Neuronal stem cell (in vitro differentiated cells): ENCODE measurements around the gene FMOD.
A peak's percentile ranks its signal among the peaks of the same experiment; 100 is the strongest.

Source experiments
- DNase-seq: peaks from one replicate; pipeline ENCODE4 v3.0.0-alpha.2; 2013; ENCODE audit warnings: low spot score
- H2AFZ ChIP-seq: one replicate; pipeline ENCODE4 v1.6.1; 2013; ENCODE audit warnings: mild to moderate bottlenecking, low read length, inconsistent platforms
- H2AK5ac ChIP-seq: 2 replicates; pipeline ENCODE4 v1.6.1; 2013; ENCODE audit warnings: low read depth, mild to moderate bottlenecking, inconsistent platforms, low read length, moderate library complexity, mixed read lengths
- H2BK120ac ChIP-seq: 2 replicates; pipeline ENCODE4 v1.6.1; 2013; ENCODE audit warnings: low read depth, mild to moderate bottlenecking, inconsistent platforms, low read length, moderate library complexity, mixed read lengths
- H2BK12ac ChIP-seq: one replicate; pipeline ENCODE4 v1.6.1; 2013; ENCODE audit warnings: low read length, inconsistent platforms
- H2BK15ac ChIP-seq: 2 replicates; pipeline ENCODE4 v1.6.1; 2013; ENCODE audit warnings: mild to moderate bottlenecking, low read length, inconsistent platforms, mixed read lengths
- H2BK5ac ChIP-seq: one replicate; pipeline ENCODE4 v1.6.1; 2013; ENCODE audit warnings: inconsistent platforms, mild to moderate bottlenecking, low read length, moderate library complexity
- H3K14ac ChIP-seq: one replicate; pipeline ENCODE4 v1.6.1; 2013; ENCODE audit warnings: low read length, inconsistent platforms
- H3K18ac ChIP-seq: 2 replicates; pipeline ENCODE4 v1.6.1; 2013; ENCODE audit warnings: low read length, inconsistent platforms
- H3K23ac ChIP-seq: 2 replicates; pipeline ENCODE4 v1.6.1; 2013; ENCODE audit warnings: low read depth, mild to moderate bottlenecking, mixed read lengths, low read length, inconsistent platforms; ENCODE audit not compliant: poor library complexity
- H3K27ac ChIP-seq: replicated peaks from 3 replicates; pipeline ENCODE4 v1.5.1; 2013; ENCODE audit warnings: low read length, inconsistent platforms
- H3K27me3 ChIP-seq, 3 experiments: 2 replicates each; pipeline ENCODE4 v1.6.1; 2013; ENCODE audit warnings: low read length in 3 of 3, mild to moderate bottlenecking in 2 of 3, inconsistent platforms in 1 of 3, low read depth in 1 of 3, mixed read lengths in 1 of 3, moderate library complexity in 1 of 3; ENCODE audit not compliant: control insufficient read depth in 3 of 3, insufficient read depth in 3 of 3
- H3K36me3 ChIP-seq, 2 donors: replicated peaks in 1 of 2; 2 replicates each; pipeline ENCODE4 v1.6.1; 2013; ENCODE audit warnings: low read length in 2 of 2; ENCODE audit not compliant: control insufficient read depth in 2 of 2, insufficient read depth in 2 of 2
- H3K4ac ChIP-seq: 2 replicates; pipeline ENCODE4 v1.6.1; 2013; ENCODE audit warnings: inconsistent platforms, mild to moderate bottlenecking, low read length, moderate library complexity
- H3K4me1 ChIP-seq, 2 donors: 1 replicate in 1 of 2; 2 replicates in 1 of 2; pipeline ENCODE4 v1.6.1; 2013; ENCODE audit warnings: low read length in 2 of 2, low read depth in 1 of 2; ENCODE audit not compliant: control insufficient read depth in 2 of 2, insufficient read depth in 1 of 2
- H3K4me2 ChIP-seq: one replicate; pipeline ENCODE4 v1.6.1; 2013; ENCODE audit warnings: mild to moderate bottlenecking, low read length, inconsistent platforms; ENCODE audit not compliant: insufficient read depth, poor library complexity, severe bottlenecking
- H3K4me3 ChIP-seq, 2 donors: 2 replicates each; pipeline ENCODE4 v1.5.1; 2013; ENCODE audit warnings: low read length in 2 of 2, mild to moderate bottlenecking in 2 of 2, inconsistent platforms in 1 of 2, moderate library complexity in 1 of 2
- H3K79me1 ChIP-seq: one replicate; pipeline ENCODE4 v1.6.1; 2013; ENCODE audit warnings: low read depth, mild to moderate bottlenecking, inconsistent platforms, low read length, moderate library complexity
- H3K9ac ChIP-seq: one replicate; pipeline ENCODE4 v1.6.1; 2013; ENCODE audit warnings: mild to moderate bottlenecking, low read depth, low read length, inconsistent platforms; ENCODE audit not compliant: poor library complexity
- H3K9me3 ChIP-seq, 2 donors: replicated peaks in 1 of 2; 2 replicates each; pipeline versions ENCODE3 to v1.6.1; 2013; ENCODE audit warnings: low read length in 2 of 2, mild to moderate bottlenecking in 2 of 2, inconsistent platforms in 1 of 2, low read depth in 1 of 2, mixed read lengths in 1 of 2, moderate library complexity in 1 of 2; ENCODE audit not compliant: control insufficient read depth in 2 of 2, insufficient read depth in 1 of 2
- H4K8ac ChIP-seq: one replicate; pipeline ENCODE4 v1.6.1; 2013; ENCODE audit warnings: low read depth, mild to moderate bottlenecking, inconsistent platforms, low read length, moderate library complexity
- H4K91ac ChIP-seq: one replicate; pipeline ENCODE4 v1.6.1; 2013; ENCODE audit warnings: low read length, low read depth, mild to moderate bottlenecking, inconsistent platforms; ENCODE audit not compliant: poor library complexity
- WGBS, 2 donors: extraction: QIAGEN DNeasy Blood & Tissue Kit; methylation state at CpG; one replicate each; pipeline ENCODE4 v1.1.7; 2013; ENCODE audit warnings: missing lambda C conversion rate in 2 of 2, mixed read lengths in 1 of 2; ENCODE audit not compliant: insufficient read length in 2 of 2, insufficient replicate concordance in 1 of 2; ENCODE audit errors: extremely low coverage in 2 of 2; 5-methylcytosine and 5-hydroxymethylcytosine counted together

Gene FMOD

GRCh38 chr1:203324105-203325025 lies 26.6 kb downstream of the FMOD start:
- DNase-seq: no peak
- no CpG with 5 or more reads among the region's 15 CpGs for WGBS, 2 donors
- H3K27ac ChIP-seq: peak overlapping the region; percentile 99

GRCh38 chr1:203323587-203323986 lies 27.3 kb downstream of the FMOD start:
- H2BK120ac ChIP-seq: no peak overlapping the region
- no peak overlapping the region for H4K8ac ChIP-seq
- H3K4me3 ChIP-seq: no peak overlapping the region
- H3K27me3 ChIP-seq: no peaks in the 10 kb centered on the region
- peaks cover 43 to 45% of the 10 kb centered on the region in 2 donors for H3K4me1 ChIP-seq
- H3K9ac ChIP-seq: no peak overlapping the region
- no peak overlapping the region for H2BK15ac ChIP-seq
- H3K79me1 ChIP-seq: peaks cover 2% of the 10 kb centered on the region
- H3K36me3 ChIP-seq: no peaks in the 10 kb centered on the region
- no peak for DNase-seq
- no CpG with 5 or more reads among the region's 3 CpGs for WGBS, 2 donors
- H3K9me3 ChIP-seq: no peaks in the 10 kb centered on the region
- peak overlapping the region; percentile 15 for H3K18ac ChIP-seq
- H2AK5ac ChIP-seq: no peak overlapping the region
- H3K27ac ChIP-seq: no peak overlapping the region
- H2AFZ ChIP-seq: no peak overlapping the region
- no peak overlapping the region for H2BK5ac ChIP-seq
- H3K4ac ChIP-seq: no peak overlapping the region
- no peak overlapping the region for H4K91ac ChIP-seq
- H2BK12ac ChIP-seq: no peak overlapping the region
- H3K14ac ChIP-seq: no peak overlapping the region
- no peak overlapping the region for H3K23ac ChIP-seq
- H3K4me2 ChIP-seq: no peak overlapping the region

More at GRCh38 chr1:203324105-203325025, 26.6 kb downstream of the FMOD start:
- peak overlapping the region; percentile 62 for H2AFZ ChIP-seq
- peak overlapping the region; percentile 13 for H2BK15ac ChIP-seq
- H3K14ac ChIP-seq: peak overlapping the region; percentile 94
- H3K36me3 ChIP-seq: no peaks in the 10 kb centered on the region
- peak overlapping the region; percentile 96 for H2AK5ac ChIP-seq
- peaks cover 2% of the 10 kb centered on the region for H3K79me1 ChIP-seq
- peak overlapping the region; percentile 94 for H3K4ac ChIP-seq
- H3K18ac ChIP-seq: peak overlapping the region; percentile 98
- no peaks in the 10 kb centered on the region for H3K27me3 ChIP-seq
- no peak overlapping the region for H4K8ac ChIP-seq
- H3K4me1 ChIP-seq: peaks cover 48 to 50% of the 10 kb centered on the region in 2 donors
- peak overlapping the region in 1 of 2 donors; percentile 2 for H3K4me3 ChIP-seq
- H3K9me3 ChIP-seq: no peaks in the 10 kb centered on the region
- peak overlapping the region; percentile 98 for H2BK12ac ChIP-seq
- peak overlapping the region; percentile 95 for H2BK5ac ChIP-seq
- no peak overlapping the region for H3K4me2 ChIP-seq
- H3K23ac ChIP-seq: no peak overlapping the region
- H2BK120ac ChIP-seq: peak overlapping the region; percentile 68
- H4K91ac ChIP-seq: peak overlapping the region; percentile 98
- no peak overlapping the region for H3K9ac ChIP-seq

GRCh38 chr1:203322500-203323179 lies 28.3 kb downstream of the FMOD start:
- no peak overlapping the region for H3K4ac ChIP-seq
- no peak overlapping the region for H4K8ac ChIP-seq
- peak overlapping the region; percentile 4 for H2BK12ac ChIP-seq
- peak overlapping the region; percentile 26 for H2AK5ac ChIP-seq
- no peak overlapping the region for H2BK120ac ChIP-seq
- H3K4me1 ChIP-seq: peaks cover 36 to 43% of the 10 kb centered on the region in 2 donors
- no peak overlapping the region for H3K9ac ChIP-seq
- no peak overlapping the region for H3K27ac ChIP-seq
- H3K27me3 ChIP-seq: no peaks in the 10 kb centered on the region
- H4K91ac ChIP-seq: no peak overlapping the region
- no peaks in the 10 kb centered on the region for H3K9me3 ChIP-seq
- no peak overlapping the region for H3K4me2 ChIP-seq
- no peak overlapping the region for H2BK15ac ChIP-seq
- no peak overlapping the region for H3K4me3 ChIP-seq
- H2BK5ac ChIP-seq: no peak overlapping the region
- no peak overlapping the region for H3K14ac ChIP-seq
- H3K36me3 ChIP-seq: no peaks in the 10 kb centered on the region
- peaks cover 2% of the 10 kb centered on the region for H3K79me1 ChIP-seq
- H2AFZ ChIP-seq: no peak overlapping the region
- no peak overlapping the region for H3K18ac ChIP-seq
- DNase-seq: no peak
- no peak overlapping the region for H3K23ac ChIP-seq
